ENCODE data around the gene HTN3.
"Not testable (repeated sequence)": the region's sequence is repeated elsewhere in the genome, so short reads cannot be mapped to it uniquely, and the experiment has no call there.

Gene HTN3

DNA sequence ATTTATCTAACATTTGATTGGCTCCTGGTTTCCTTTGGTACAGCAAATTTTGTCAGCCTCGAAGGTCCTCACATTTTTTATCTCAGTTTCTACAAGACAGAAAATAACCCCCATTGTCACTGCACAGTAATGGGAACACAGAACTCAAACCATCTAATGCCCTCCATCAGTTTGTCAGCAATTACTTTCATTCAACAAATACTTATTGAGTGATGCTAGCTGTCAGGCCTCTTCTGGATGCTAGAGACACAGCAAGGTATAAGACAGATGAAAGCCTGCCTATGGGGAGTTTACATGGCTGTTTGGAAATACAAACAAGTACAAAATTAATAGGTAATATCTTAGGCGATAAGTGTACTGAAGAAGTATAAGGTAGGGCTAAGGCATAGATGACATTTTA, 5.0 kb upstream of the HTN3 start:
- Histone ChIP-seq H3K36me3 (ENCODE audit: control insufficient read depth in 5 of 5, insufficient read depth in 5 of 5, low read length in 5 of 5) (no peaks in the 10 kb centered on the region), H3K27me3 (ENCODE audit: control insufficient read depth in 5 of 5, insufficient read depth in 4 of 5, low read length in 5 of 5) (no peaks in the 10 kb centered on the region), H3K4me3 (ENCODE audit: low read depth in 1 of 5, low read length in 5 of 5) (no peak overlapping the region), H3K9ac (ENCODE audit: low read length in 5 of 5) (no peak overlapping the region), H3K27ac (ENCODE audit: low read depth, low read length) (no peak overlapping the region), H3K4me1 (ENCODE audit: control insufficient read depth in 5 of 5, insufficient read depth in 5 of 5, low read length in 5 of 5) (no peaks in the 10 kb centered on the region), H3K9me3 (ENCODE audit: control insufficient read depth in 5 of 5, low read length in 5 of 5) (no peaks in the 10 kb centered on the region)

GRCh38 chr4:70027011-70027410, 1.2 kb upstream of the HTN3 start:
- H3K4me3 ChIP-seq (ENCODE audit: low read depth in 1 of 5, low read length in 5 of 5), result no peak overlapping the region
- H3K9me3 ChIP-seq (ENCODE audit: control insufficient read depth in 5 of 5, low read length in 5 of 5), result no peaks in the 10 kb centered on the region
- no peaks in the 10 kb centered on the region for H3K27me3 ChIP-seq (ENCODE audit: control insufficient read depth in 5 of 5, insufficient read depth in 4 of 5, low read length in 5 of 5)
- no peak overlapping the region for H3K9ac ChIP-seq (ENCODE audit: low read length in 5 of 5)
- H3K36me3 ChIP-seq (ENCODE audit: control insufficient read depth in 5 of 5, insufficient read depth in 5 of 5, low read length in 5 of 5), result no peaks in the 10 kb centered on the region
- H3K4me1 ChIP-seq (ENCODE audit: control insufficient read depth in 5 of 5, insufficient read depth in 5 of 5, low read length in 5 of 5), result no peaks in the 10 kb centered on the region
- H3K27ac ChIP-seq (ENCODE audit: low read depth, low read length), result no peak overlapping the region

- H3K36me3 ChIP-seq (ENCODE audit: control insufficient read depth in 5 of 5, insufficient read depth in 5 of 5, low read length in 5 of 5); H3K27ac ChIP-seq (ENCODE audit: low read depth, low read length); H3K9ac ChIP-seq (ENCODE audit: low read length in 5 of 5); H3K4me1 ChIP-seq (ENCODE audit: control insufficient read depth in 5 of 5, insufficient read depth in 5 of 5, low read length in 5 of 5); H3K4me3 ChIP-seq (ENCODE audit: low read depth in 1 of 5, low read length in 5 of 5); H3K27me3 ChIP-seq (ENCODE audit: control insufficient read depth in 5 of 5, insufficient read depth in 4 of 5, low read length in 5 of 5): not testable (repeated sequence)
- peaks cover 0 to 12% (median 4%) of the 10 kb centered on the region in 5 donors for H3K9me3 ChIP-seq (ENCODE audit: control insufficient read depth in 5 of 5, low read length in 5 of 5)
Measured at GRCh38 chr4:70037559-70037958, 9.3 kb downstream of the HTN3 start.

GRCh38 chr4:70039928-70040327, 11.7 kb downstream of the HTN3 start:
- not testable (repeated sequence) for H3K9ac ChIP-seq (ENCODE audit: low read length in 5 of 5); H3K4me1 ChIP-seq (ENCODE audit: control insufficient read depth in 5 of 5, insufficient read depth in 5 of 5, low read length in 5 of 5); H3K36me3 ChIP-seq (ENCODE audit: control insufficient read depth in 5 of 5, insufficient read depth in 5 of 5, low read length in 5 of 5); H3K4me3 ChIP-seq (ENCODE audit: low read depth in 1 of 5, low read length in 5 of 5); H3K27me3 ChIP-seq (ENCODE audit: control insufficient read depth in 5 of 5, insufficient read depth in 4 of 5, low read length in 5 of 5); H3K27ac ChIP-seq (ENCODE audit: low read depth, low read length)
- peaks cover 0 to 12% (median 4%) of the 10 kb centered on the region in 5 donors for H3K9me3 ChIP-seq (ENCODE audit: control insufficient read depth in 5 of 5, low read length in 5 of 5)

GRCh38 chr4:70041652-70042286, 13.5 kb downstream of the HTN3 start:
- Histone ChIP-seq H3K9me3 (ENCODE audit: control insufficient read depth in 5 of 5, low read length in 5 of 5) (peaks cover 0 to 12% (median 4%) of the 10 kb centered on the region in 5 donors), H3K36me3 (ENCODE audit: control insufficient read depth in 5 of 5, insufficient read depth in 5 of 5, low read length in 5 of 5) (no peaks in the 10 kb centered on the region), H3K4me3 (ENCODE audit: low read depth in 1 of 5, low read length in 5 of 5) (no peak overlapping the region), H3K9ac (ENCODE audit: low read length in 5 of 5) (no peak overlapping the region), H3K27ac (ENCODE audit: low read depth, low read length) (no peak overlapping the region), H3K27me3 (ENCODE audit: control insufficient read depth in 5 of 5, insufficient read depth in 4 of 5, low read length in 5 of 5) (no peaks in the 10 kb centered on the region), H3K4me1 (ENCODE audit: control insufficient read depth in 5 of 5, insufficient read depth in 5 of 5, low read length in 5 of 5) (no peaks in the 10 kb centered on the region)

DNA sequence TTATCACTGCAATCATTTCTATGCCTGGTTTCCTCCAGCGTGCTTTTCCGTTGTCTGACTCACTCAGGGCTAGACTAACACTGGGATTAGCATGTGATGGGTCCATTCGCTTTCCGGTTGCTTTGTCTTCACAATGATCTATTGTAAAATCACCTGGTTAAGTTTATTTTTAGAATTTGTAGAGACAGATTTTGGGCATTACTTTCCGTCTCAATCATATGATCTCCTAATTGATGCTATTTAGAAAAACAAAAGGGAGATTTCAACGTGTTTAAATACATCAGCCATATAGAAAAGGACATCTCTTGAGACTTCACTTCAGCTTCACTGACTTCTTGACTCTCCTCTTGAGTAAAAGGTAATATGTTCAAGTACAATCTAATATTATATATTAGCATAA, 21.9 kb downstream of the HTN3 start, which contains the start of gene HTN1:
HTN1 (plus strand) TSS at position 301 of the 400 bp plus-strand sequence. CDS start 2,639 bp downstream, outside the sequence.
- not testable (repeated sequence) for H3K27ac ChIP-seq (ENCODE audit: low read depth, low read length); H3K27me3 ChIP-seq (ENCODE audit: control insufficient read depth in 5 of 5, insufficient read depth in 4 of 5, low read length in 5 of 5); H3K4me1 ChIP-seq (ENCODE audit: control insufficient read depth in 5 of 5, insufficient read depth in 5 of 5, low read length in 5 of 5); H3K4me3 ChIP-seq (ENCODE audit: low read depth in 1 of 5, low read length in 5 of 5); H3K36me3 ChIP-seq (ENCODE audit: control insufficient read depth in 5 of 5, insufficient read depth in 5 of 5, low read length in 5 of 5); H3K9me3 ChIP-seq (ENCODE audit: control insufficient read depth in 5 of 5, low read length in 5 of 5); H3K9ac ChIP-seq (ENCODE audit: low read length in 5 of 5)

DNA sequence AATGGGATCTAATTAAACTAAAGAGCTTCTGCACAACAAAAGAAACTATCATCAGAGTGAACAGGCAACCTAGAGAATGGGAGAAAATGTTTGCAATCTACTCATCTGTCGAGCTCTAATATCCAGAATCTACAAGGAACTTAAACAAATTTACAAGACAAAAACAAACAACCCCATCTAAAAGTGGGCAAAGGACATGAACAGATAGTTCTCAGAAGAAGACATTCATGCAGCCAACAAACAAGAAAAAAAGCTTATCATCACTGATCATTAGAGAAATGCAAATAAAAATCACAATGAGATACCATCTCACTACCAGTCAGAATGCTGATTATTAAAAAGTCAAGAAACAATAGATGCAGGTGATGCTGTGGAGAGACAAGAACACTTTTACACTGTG, 28.3 kb downstream of the HTN3 start:
- not testable (repeated sequence) for H3K9ac ChIP-seq (ENCODE audit: low read length in 5 of 5); H3K4me3 ChIP-seq (ENCODE audit: low read depth in 1 of 5, low read length in 5 of 5); H3K27me3 ChIP-seq (ENCODE audit: control insufficient read depth in 5 of 5, insufficient read depth in 4 of 5, low read length in 5 of 5); H3K4me1 ChIP-seq (ENCODE audit: control insufficient read depth in 5 of 5, insufficient read depth in 5 of 5, low read length in 5 of 5); H3K27ac ChIP-seq (ENCODE audit: low read depth, low read length); H3K36me3 ChIP-seq (ENCODE audit: control insufficient read depth in 5 of 5, insufficient read depth in 5 of 5, low read length in 5 of 5)
- H3K9me3 ChIP-seq (ENCODE audit: control insufficient read depth in 5 of 5, low read length in 5 of 5), result peaks cover 0 to 11% (median 2%) of the 10 kb centered on the region in 5 donors

DNA sequence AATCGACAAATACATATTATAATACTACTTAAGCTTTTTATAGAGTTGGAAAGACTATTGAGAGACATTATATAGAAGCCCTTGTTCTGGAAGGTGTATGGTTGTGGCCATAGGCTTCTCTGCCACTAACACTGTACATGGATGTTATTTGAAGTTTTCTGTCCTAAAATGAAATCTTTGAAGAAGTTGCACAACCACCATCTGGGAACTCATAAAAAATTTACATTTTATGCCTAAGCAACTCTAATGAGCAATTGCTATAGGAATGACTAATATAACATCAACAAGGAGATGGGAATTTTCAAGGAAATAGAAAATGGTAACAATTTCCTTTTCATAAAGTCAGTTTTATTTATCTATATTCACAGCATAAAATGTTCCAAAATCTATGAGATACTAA, 29.4 kb downstream of the HTN3 start:
- Histone ChIP-seq H3K9me3 (ENCODE audit: control insufficient read depth in 5 of 5, low read length in 5 of 5) (peaks cover 0 to 11% (median 2%) of the 10 kb centered on the region in 5 donors), H3K4me3 (ENCODE audit: low read depth in 1 of 5, low read length in 5 of 5) (no peak overlapping the region), H3K27me3 (ENCODE audit: control insufficient read depth in 5 of 5, insufficient read depth in 4 of 5, low read length in 5 of 5) (no peaks in the 10 kb centered on the region), H3K9ac (ENCODE audit: low read length in 5 of 5) (no peak overlapping the region), H3K4me1 (ENCODE audit: control insufficient read depth in 5 of 5, insufficient read depth in 5 of 5, low read length in 5 of 5) (no peaks in the 10 kb centered on the region), H3K27ac (ENCODE audit: low read depth, low read length) (no peak overlapping the region), H3K36me3 (ENCODE audit: control insufficient read depth in 5 of 5, insufficient read depth in 5 of 5, low read length in 5 of 5) (no peaks in the 10 kb centered on the region)

DNA sequence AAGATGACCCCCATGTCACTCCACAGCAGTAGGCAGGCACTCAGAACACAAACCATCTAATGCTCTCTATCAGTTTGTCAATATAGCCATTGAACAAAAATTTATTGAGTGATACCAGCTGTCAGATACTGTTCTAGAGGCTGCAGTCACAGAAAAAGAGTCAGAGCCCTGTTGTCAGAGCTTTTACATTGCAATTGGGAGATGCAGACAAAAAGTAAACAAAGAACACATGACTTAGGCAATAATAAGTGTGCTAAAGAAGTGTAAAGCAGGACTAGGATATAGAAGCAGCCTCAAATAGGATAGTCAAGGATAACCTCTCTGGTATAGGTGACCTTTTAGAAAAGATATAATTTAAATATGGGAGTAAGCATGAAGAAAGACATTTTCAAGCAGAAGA, 30.9 kb downstream of the HTN3 start:
- Histone ChIP-seq H3K36me3 (ENCODE audit: control insufficient read depth in 5 of 5, insufficient read depth in 5 of 5, low read length in 5 of 5) (no peaks in the 10 kb centered on the region), H3K27me3 (ENCODE audit: control insufficient read depth in 5 of 5, insufficient read depth in 4 of 5, low read length in 5 of 5) (no peaks in the 10 kb centered on the region), H3K4me1 (ENCODE audit: control insufficient read depth in 5 of 5, insufficient read depth in 5 of 5, low read length in 5 of 5) (no peaks in the 10 kb centered on the region)

DNA sequence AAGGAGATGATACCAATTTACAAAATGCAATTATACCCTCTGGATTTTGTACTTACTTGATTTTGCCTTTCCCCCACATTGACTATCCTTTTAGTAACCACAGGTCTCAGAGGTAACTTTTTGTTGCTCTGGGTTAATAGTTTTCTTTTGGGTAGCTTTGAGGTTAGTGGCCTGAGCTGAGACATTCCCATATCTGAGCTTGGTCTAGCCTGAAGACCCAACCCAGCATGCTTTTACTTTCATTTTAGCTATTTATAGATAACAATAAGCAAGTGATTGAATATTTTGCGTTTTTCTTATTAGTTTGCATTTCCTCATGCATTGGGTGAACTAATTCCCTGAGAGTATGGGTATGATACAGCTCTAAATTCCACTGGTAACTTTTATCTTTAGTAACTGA, 33.7 kb downstream of the HTN3 start:
- Histone ChIP-seq H3K9ac (ENCODE audit: low read length in 5 of 5) (no peak overlapping the region), H3K4me1 (ENCODE audit: control insufficient read depth in 5 of 5, insufficient read depth in 5 of 5, low read length in 5 of 5) (no peaks in the 10 kb centered on the region), H3K4me3 (ENCODE audit: low read depth in 1 of 5, low read length in 5 of 5) (no peak overlapping the region), H3K9me3 (ENCODE audit: control insufficient read depth in 5 of 5, low read length in 5 of 5) (peaks cover 0 to 3% (median 0%) of the 10 kb centered on the region in 5 donors), H3K27ac (ENCODE audit: low read depth, low read length) (no peak overlapping the region), H3K36me3 (ENCODE audit: control insufficient read depth in 5 of 5, insufficient read depth in 5 of 5, low read length in 5 of 5) (no peaks in the 10 kb centered on the region), H3K27me3 (ENCODE audit: control insufficient read depth in 5 of 5, insufficient read depth in 4 of 5, low read length in 5 of 5) (no peaks in the 10 kb centered on the region)

More for the DNA sequence above, 30.9 kb downstream of the HTN3 start:
- H3K27ac ChIP-seq (ENCODE audit: low read depth, low read length), result no peak overlapping the region
- H3K9ac ChIP-seq (ENCODE audit: low read length in 5 of 5), result no peak overlapping the region
- H3K4me3 ChIP-seq (ENCODE audit: low read depth in 1 of 5, low read length in 5 of 5), result no peak overlapping the region
- peaks cover 0 to 11% (median 2%) of the 10 kb centered on the region in 5 donors for H3K9me3 ChIP-seq (ENCODE audit: control insufficient read depth in 5 of 5, low read length in 5 of 5)

All from subcutaneous abdominal adipose tissue (tissue), 5 donors.